ENCODE results near the gene CDH4.

DNA sequence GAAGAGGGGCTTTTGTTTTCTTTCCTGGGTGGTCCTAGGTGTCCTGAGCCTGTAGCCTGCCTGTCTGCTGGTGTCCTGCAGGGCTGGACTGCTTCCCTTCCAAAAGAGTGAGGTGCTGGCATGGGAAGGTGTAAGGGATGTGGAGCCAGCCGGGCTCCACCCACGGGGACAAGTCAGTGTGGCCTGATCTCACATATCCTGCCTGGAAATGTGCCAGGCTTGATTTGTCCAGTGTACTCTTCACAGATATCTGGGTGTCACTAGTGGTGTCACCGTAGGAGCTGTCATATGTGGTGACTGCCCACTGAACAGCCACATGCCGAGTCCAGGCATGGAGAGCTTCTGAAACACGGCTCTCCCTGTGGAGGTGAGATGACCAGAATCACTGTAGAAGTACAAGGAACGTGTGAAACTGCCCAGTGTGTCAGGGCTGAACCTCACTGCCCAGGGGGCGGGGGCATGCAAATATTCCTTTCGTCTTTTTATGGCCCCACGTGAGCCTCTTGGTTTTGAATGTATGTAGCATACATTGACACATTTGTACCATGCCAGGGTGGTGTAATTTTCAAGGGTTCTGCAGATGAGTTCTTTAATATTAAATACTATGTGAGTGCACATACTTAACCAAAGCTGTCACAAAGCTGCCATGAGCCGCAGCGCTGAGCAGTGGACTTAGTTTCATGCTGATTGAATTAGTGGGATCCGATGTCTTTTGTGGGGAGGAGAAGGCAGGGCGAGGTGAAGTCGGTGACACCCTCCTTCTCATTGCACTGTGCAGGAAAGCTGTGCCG lies 55.8 kb downstream of the CDH4 start:
- no peak for TF ChIP-seq CTCF (IDR thresholded peaks at IDR 0.05 in 8 of 11, conservative IDR thresholded peaks at IDR 0.05 in 3 of 11)
- TF ChIP-seq POLR2A (IDR thresholded peaks at IDR 0.05): no peak
- no peak for TF ChIP-seq POLR2AphosphoS5 (IDR thresholded peaks at IDR 0.05)
